T-helper 1 cell treated with Interleukin-12 subunit alpha and Interleukin-12 subunit beta and Interleukin-4 antibody, amounts not matched to agents 30 ng/mL and 1 ng/mL, for 36 hours (primary cell): ENCODE measurements around the gene SFT2D2. TPM values are rescaled to one million over a fixed set of nuclear protein-coding genes. Genes with fewer than 3 reads are reported as not detected.

Experiments
- intact Hi-C: fragments of 100-400 bp; cut with micrococcal nuclease; formaldehyde crosslinking; loops from one replicate; pipeline ENCODE4 v1.15.1; 2024
- total RNA-seq: library from RNA; stranded (reverse); gene quantifications from 2 replicates; pipeline ENCODE4 v1.2.3, GENCODE V29; 2022

Gene SFT2D2
- total RNA-seq, 1 donor from 2014 or later, result 86.4 TPM

GRCh38 chr1:168300626-168301025 lies 74.8 kb downstream of the SFT2D2 start:
- intact Hi-C loops, result no loop called here

DNA sequence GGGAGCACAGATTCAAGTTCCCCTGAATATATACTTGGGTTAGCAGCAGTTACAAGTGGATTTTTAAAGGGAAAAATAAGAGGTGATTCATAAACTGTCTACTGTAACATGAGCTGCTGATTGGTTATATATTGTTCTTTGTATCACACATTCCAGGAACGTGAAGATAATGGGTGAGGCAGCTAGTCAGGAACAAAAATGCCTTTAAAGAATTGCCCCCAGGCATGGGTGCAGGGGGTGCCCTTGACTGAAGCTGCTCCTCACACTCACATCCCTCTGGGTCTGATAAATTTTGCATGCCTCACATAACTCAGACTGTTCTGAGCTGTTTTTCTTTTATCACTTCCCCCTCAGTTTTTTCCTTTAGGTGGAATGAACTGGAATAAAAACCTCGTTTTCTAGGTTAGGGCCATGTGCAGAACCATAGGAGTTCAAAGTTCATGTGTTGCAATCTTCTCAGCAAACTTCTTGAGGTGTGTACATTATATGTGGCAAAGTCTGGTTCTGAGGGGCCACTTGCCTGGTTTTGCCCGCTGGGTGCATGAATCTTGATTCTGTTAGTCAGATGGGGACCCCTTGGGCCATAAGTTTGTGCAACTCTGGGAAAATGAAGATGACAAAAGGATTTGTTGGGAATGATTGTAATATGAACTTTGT lies 76.0 kb downstream of the SFT2D2 start:
- intact Hi-C loops, result no loop called here

Other genes with a start within 250 kb of the SFT2D2 start
- 0.27 and 0.56 TPM in 2 replicates for gene GPR161, start 89.1 kb upstream of the SFT2D2 start, total RNA-seq
- 46.1 and 47.5 TPM in 2 replicates for gene TIPRL, start 47.0 kb upstream of the SFT2D2 start, total RNA-seq
- gene TBX19, start 54.9 kb downstream of the SFT2D2 start, total RNA-seq, result 2.5 and 3.0 TPM in 2 replicates